GM18867 (cell line): ENCODE results near the gene TASP1.

Experiments used
- ATAC-seq: cut with Tn5 transposase; IDR thresholded peaks from one replicate; pipeline ENCODE4 v1.9.1; 2021; ENCODE audit warnings: mild to moderate bottlenecking, moderate library complexity; ENCODE audit not compliant: unreplicated experiment

TASP1 gene

DNA sequence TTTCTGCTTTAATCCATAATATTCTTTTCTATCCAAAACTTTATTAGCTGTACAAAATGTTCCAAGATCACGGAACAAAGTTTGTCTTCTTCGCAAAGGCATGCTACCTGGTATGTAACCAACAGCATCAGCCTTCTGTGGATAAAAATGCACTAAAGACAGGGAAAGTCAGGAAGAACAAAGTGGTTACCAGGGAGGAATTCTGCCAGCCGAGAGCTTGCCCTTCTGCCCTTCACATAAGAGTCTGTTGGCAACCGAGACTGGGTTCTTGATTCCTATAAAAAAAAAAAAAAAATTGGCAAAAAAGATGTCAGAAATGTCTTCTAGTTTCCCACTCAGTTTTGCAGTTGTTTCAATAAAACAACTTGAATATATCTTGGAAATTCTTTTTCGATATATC, 58.0 kb downstream of the TASP1 start:
- ATAC-seq = no peak

DNA sequence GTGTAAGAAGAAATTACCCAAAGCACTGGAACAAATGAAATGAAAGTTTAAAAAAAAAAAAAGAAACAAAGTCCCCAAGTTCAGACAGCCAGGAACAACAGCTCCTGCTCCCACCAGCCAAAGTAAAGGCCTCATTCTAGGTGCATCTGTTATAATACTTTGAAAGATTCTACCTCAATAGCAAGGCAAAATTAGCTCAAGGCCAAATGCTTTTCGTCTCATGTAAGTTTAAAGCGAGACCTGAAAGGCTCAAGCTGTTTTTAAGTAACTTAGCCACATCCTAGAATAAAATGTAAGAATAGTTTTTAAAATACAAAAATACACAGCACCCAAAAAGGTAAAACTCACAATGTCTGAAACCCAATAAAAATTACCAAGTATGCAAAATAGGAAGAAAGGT, 64.7 kb downstream of the TASP1 start:
- no peak for ATAC-seq

DNA sequence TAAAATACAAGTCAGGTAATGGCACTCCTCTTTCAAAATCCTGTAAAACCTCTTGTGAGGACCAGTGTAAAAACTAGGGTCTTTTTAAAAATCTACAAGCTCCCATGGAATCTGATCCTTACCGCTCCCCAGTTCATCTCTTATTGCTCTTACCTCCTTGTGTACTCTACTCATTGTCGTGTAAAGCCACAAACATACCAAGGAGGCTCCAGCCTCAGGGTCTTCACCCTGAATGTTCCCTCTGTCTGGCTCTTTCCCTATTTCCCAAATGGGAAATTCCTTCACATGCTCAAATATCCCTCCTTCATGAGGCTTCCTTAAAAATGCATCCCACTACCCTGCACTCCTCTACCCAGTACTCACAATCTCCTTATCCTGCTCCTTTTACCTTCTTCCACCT, 67.1 kb downstream of the TASP1 start:
- ATAC-seq = no peak

DNA sequence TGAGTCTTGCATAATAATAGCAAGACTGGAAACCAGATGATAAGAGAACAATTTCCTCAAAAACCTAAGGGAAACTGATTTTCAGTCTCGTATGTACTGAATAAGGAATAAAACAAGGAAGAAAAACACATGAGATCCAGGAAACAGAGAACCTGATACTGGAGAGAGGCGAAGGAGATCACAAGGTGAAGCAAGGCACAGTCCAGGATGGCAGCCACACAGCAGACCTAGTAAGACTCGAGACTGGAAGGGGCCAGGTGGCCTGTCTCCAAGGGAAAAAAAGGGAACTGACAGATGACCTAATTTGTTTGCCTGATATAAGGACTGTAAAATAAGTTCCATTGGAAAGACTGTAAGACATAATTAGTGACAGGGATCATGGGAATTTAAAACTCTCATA, 71.1 kb downstream of the TASP1 start:
- ATAC-seq = no peak

DNA sequence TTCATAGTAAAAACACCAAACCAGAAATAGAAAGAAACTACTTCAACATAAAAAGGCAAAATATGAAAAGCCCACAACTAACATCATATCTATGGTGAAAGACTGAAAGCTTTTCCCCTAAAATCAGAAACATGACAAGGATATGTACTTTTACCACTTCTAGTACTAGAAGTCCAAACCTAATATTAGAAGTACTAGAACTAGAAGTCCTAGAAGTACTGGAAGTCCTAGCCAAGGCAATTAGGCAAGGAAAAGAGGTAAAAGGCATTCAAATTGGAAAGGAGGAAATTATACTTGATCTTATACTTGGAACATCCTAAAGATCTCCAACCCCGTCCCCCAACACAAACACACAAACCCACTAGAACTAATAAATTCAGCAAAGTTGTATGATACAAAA, 74.9 kb downstream of the TASP1 start:
- no peak for ATAC-seq

DNA sequence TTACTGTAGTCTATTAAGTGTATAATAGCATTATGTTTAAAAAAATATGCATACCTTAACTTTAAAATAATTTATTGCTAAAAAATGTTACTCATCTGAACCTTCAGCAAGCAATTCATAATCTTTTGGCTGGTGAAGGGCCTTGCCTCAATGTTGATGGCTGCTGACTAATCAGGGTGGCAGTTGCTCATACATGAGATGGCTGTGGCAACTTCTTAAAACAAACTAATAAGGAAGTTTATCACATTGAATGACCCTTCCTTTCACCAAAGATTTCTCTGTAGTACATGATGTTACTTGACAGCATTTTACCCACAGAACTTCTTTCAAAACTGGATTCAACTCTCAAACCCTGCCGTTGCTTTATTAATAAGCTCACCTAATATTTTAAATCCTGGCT, 84.0 kb downstream of the TASP1 start:
- no peak for ATAC-seq

DNA sequence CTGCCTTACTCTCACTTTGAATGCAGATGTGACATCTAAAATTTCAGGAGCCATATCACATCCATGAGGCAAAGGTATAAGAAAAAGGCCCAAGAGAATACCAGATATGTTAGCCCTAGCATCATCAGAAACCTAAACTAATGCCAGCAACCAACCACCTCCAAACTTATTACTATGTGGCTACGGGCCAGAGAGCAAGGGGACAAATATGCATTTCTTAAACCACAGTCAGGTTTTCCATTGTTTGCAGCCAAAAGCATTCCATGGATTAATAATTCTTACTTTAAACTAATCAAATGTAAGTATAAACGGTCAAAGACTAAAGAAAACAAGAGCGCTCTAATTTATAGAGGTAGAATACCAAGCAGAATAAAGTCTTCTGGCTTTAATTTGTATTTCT, 84.7 kb downstream of the TASP1 start:
- ATAC-seq = no peak

DNA sequence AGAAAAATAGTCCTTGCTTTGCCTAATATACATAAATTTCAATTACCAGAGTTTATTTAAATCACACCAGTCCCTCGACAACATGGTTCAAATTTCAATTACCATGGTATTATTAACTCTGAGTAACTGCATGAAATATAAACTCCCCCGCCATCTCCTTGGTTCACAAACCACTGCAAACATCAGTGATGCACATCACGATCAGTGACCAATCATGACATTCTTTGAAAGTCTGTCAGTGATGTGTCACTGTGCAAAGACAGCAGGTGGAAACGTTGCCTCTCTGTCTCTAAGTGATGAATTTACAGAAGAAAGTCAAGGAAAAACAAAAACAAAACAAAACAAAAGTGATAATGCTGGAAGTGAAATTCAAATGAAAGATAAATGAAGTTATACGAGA, 86.7 kb downstream of the TASP1 start:
- no peak for ATAC-seq

DNA sequence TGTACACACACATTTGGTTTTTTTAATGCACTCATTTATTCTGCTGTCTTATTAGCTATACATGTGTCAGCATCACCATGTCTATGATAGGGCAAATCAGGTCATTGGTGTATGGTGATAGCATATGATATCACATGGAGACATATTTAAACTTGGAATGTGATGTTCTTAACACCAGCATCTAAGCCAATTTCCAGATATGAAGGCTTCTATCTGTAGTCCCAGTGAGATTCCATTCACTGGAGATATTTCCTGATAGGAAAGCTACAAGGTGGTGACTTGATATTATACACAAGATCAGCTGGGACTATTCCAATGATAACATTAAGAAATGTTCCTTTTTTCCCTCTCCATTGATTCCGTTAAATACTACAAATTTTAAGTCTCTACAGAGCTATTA, 89.3 kb downstream of the TASP1 start:
- ATAC-seq = no peak

DNA sequence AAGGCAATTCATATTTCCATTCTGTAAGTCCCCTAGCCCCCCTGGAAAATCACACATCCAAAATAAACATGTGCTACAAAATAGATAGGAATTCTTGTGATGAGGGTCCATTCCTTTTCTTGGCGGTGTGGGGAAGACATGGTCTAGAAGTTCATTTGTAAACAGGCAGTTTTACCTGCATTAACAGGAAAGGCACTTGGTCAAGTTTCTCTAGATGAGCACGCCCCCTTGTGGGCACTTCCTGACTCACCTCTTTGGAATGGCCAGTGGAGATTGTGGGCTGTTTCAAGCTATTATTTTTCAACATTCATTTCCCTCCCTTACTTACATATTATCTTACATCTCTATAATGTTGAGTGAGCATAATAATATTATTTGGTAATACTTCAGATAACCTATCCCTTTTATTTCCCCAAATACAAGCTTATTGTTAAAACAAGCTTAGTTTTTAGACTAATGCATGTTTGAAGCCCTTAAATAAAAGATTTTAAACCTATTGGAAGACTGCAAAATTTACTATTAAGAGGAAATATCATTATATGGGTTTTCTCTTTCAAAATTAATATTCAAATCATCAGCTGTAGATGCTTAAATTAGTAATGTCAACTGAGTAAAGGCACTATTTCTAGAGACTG, 92.1 kb downstream of the TASP1 start:
- no peak for ATAC-seq

DNA sequence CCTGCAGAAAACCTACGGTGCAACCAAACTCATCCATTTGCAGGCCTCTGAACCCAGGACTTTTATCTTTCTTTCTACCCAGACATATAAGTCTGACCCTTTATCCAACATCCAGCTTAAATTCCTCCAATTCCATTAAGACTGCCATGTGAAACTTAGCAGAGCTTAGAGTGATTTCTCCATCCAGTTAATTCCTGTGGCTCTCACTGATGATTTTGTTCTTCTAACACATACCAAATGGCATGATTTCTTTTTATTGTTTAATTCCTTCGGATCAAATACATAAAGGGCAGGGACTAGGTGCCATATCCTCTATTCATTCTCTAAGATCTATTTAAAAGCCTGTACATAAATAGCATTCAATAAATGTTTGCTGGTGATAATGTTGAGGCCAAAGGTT, 92.9 kb downstream of the TASP1 start:
- no peak for ATAC-seq

DNA sequence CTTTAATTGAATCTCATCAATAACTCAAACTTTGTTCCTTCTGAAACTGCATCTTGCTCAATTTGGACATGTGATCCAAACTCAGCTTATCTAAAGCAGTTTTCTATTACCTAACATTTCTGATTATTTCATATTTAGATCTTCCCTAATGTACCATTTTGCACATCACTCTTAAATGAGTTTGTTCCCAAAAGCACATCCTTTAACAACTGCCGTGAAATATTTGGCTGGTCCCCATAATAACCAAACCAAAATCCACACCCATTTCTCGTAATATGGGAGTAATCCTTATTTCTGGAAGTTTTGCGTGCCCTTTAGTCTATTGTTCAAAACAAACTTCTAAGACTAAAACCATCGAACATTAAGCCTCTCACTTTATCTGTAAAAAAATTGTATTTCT, 94.9 kb downstream of the TASP1 start:
- ATAC-seq = no peak

DNA sequence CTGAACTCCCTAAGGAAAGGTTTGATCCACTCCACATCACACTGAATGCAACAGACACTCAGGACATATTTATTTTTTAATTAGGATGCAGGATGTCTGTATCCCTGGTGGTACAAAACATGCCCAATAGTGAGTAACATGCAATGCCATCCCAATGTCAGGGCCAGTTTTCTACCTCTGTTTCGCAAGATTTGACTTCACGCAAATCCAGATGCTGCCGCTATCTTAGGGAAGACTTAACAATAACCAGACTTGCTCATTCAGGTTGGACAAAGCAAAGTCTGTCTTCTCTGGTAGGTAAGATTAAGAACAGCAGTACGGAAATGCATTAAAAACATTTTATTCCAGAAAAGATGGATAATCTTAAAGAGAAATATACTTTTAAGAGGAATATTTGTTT, 103.1 kb downstream of the TASP1 start:
- ATAC-seq = no peak

DNA sequence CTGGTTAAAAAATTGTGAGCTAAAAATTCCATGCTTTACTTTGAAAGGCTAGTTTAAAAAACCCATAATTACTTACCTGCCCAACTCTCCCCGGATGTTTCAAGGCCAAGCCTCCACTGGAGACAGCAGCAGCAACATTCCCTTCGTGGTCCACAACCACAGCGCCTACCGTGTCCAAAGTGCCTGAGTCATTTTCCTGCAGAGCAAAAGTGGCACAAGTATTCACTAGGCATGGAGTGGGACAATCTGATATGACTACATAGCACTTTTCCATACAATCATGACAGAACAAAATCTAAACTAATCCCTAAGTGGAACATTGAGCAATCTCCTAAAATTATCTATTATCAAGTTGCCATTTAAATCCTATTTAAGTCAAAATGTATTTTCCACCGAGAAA, 104.8 kb downstream of the TASP1 start:
- no peak for ATAC-seq

DNA sequence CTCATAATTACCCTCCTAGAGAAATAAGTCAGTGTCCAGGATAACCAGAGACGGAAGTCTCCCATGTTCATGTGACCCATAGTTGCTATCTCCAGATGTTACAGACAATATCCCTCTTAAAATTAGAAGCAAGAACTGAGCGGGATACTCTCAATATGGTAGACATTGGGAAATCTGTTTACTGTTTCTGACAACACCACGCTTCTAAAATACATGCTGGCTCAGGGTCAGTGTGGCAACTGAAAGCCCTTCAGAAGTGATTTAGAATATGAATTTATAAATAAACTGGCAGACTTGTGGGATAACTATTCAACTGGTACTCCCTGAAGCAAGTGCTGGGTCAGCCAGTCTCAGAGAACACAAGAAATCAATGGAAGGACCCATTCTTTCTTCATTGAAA, 108.6 kb downstream of the TASP1 start:
- no peak for ATAC-seq

DNA sequence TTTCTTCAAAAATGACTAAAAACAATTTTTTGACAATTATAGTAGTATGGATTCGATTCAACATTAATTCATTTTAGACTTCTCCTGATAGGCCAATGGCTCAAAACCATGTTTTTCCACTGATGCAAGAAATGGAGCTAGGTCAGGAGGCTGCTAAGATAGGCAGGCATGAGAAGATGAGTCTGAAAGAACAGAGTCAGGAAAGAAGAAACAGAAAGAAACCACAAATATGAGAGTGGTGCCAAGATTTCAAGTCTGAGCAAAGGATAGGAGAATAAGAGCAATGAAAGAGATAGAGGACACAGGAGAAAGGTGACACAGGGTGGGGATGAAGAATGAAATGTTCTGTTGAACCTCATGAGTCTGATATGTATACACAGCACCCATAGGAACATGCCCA, 112.2 kb downstream of the TASP1 start:
- ATAC-seq = no peak

DNA sequence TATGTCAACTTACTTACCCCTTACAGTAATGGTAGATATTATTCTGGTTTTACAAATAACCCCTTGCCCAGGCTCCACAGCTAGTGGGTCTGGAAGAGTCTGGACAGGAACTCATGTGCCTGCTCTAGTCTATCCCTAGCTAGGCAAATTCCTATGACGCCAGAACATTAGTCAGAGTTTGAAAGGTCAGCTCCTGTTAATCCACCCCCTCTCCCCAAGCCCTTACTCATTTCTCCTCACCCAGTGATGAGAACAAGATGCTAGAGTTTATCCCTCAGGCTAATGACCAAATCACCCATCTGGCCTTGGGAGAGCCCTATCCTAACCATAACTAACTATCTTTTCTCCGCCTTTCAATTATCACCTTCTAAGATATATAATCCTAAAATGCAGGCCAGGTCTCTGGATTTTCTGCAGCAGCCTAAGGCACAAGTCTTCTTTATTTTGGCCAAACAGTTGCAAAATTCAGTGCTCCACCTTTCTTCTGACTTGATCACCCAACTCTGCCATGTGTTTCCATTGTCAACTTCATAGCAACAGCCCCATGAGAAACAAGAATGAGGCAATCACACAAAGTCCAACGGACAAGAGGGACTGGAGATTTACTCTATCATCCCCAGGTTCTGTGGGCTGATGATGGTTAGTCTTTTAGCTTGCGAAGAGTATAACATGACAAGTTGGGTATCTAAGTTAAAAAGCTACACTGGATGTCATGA, 113.3 kb downstream of the TASP1 start:
- no peak for ATAC-seq

DNA sequence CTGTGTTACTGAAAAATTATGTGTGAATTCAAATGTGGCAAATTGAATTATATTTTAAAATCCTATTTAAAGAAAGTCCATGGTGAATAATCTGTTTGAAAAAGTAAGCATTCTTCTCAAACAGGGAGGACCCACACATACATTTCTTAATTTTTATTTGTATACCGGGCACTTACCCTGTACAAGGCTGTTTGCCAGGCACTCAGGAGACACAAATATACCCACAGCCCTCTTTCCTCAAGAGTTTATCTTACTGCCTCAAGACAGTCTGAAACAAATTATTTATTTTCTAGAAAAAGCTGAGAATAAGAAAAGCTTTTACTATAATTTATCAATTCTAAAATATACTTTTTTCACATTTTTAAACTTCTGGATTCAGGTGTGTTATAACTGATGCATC, 114.4 kb downstream of the TASP1 start:
- no peak for ATAC-seq

DNA sequence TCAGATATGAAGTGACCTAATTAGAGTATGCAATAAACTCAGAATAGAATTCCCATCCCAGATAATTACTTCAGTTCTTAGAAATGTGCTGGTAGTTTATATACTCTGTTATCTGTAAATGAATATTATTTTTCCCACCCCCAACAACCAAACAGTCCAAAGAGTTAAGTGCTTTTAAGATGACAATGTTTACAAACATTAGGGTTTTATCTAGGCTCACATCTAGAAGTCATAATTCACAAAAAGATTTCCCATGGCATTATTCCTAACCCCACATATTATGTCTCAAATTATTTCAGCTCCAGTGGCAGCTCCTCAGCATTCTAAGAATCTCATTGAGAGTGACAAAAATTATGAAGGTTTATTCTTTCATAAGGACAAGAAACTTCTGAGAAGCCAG, 120.9 kb downstream of the TASP1 start:
- no peak for ATAC-seq

DNA sequence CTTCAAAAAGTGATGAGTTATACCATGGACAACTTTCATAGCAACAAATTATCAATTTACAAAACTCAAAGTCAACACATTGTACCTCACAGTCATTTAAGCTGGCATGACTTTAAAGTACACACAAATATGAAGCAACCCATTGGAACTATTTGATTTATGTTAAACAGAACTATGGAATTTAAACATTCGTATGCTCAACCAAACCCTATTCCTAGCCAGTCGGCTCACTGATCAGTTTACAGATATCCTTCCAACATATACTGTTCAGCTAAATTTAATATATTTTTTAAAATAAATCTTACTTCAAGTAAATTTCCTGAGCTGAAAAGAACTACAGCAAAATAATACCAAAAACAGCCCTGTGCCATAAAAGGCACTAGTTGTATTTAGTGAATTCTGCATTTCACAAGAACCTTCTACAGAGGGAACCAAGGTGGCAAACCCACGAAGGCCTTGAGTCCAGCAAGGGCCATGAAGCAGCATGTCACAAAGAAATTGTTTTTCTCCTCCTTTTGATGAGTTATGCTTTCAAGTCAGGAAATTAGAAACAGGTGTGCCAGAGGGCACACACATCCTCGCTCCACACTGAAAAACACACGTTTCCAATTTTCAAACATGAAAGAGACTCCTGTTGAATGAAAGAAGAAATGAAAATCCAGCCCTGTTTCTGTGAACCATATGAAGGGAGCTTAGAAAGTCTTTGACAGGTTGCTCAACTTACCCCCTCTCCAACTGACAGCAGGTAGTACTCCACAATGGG, 122.8 kb downstream of the TASP1 start:
- ATAC-seq = no peak

DNA sequence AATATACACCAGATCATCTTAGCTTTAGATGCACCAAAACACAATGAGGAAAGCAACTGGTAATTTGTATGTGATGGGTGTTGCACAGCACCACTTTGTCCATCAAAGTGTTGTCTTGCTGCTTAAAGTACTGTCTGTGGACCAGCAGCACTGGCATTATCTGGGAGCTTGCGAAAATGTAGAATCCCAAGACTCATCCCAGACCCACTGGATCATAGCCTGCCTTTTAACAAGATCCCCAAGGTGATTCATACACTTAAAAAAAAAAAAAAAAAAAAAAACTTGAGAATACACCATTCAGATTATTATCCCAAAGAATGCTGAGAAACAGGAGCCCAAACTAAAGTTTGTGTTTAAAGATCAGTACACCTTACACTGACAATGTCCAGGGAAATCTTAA, 123.4 kb downstream of the TASP1 start:
- ATAC-seq = no peak

DNA sequence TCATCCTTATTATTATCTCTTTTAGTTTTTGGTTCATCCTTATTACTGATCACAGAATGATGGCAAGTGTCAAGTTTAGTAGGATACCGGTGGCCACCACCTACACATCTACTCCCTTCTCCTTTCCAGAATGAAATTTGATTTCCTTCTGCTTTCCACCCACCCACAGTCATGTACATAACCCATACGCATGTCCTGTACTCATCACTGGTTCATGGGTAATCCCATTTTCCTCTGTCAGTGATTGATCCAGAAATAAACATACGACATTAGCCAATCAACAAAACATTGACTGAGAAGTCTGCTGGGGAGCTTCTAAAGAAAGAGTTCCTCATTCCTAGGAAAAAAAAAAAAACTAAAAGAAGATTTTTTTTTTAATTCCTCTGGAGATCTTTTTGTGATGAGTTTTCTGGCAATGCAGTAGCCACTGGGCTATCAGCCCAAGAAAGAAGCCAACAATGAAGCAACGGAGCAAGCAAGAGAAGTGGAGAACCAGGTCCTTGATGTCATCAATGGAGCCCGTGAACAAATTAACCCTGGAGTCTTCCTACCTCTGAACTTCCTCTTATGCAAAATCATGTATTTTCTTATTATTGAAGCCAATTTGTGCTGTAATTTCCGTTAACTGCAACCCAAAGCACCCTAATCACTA, 127.8 kb downstream of the TASP1 start:
- no peak for ATAC-seq
